HEK293 (cell line): Measurements from ENCODE around the gene GSG1L.

Experiments used
- CTCF ChIA-PET: fragments of 350-600 bp; formaldehyde crosslinking; extraction: SDS; loops from one replicate; lab custom pipeline; 2021; ENCODE audit warnings: antibody characterized with exemption; lab: Yijun Ruan, JAX
- POLR2A ChIA-PET: fragments of 300-600 bp; formaldehyde crosslinking; extraction: SDS; loops from one replicate; lab custom pipeline; 2020; ENCODE audit warnings: antibody characterized with exemption, inconsistent platforms; lab: Yijun Ruan, JAX
- H3K27ac ChIP-seq: fragments of 200-500 bp; sonication (Bioruptor generic); 2 replicates; pipeline ENCODE4 v1.5.1; 2014; ENCODE audit warnings: low read depth, low read length, control low read depth, inconsistent platforms; ENCODE audit errors: extremely low read depth
- H3K36me3 ChIP-seq, 2 experiments: fragments of 200-500 bp in 1 of 2; sonication (Bioruptor generic) in 1 of 2; 1 replicate in 1 of 2; 2 replicates in 1 of 2; pipeline ENCODE4 v1.5.1; 2014 to 2017; ENCODE audit warnings: inconsistent platforms in 2 of 2, low read length in 2 of 2; ENCODE audit not compliant: control insufficient read depth in 2 of 2, insufficient read depth in 1 of 2
- H3K4me1 ChIP-seq: fragments of 200-500 bp; sonication (Bioruptor generic); 2 replicates; pipeline ENCODE4 v1.5.1; 2014; ENCODE audit warnings: mild to moderate bottlenecking, low read length, inconsistent platforms; ENCODE audit not compliant: control insufficient read depth, insufficient read depth
- H3K4me3 ChIP-seq: 2 replicates; pipeline ENCODE4 v1.5.1; 2011; ENCODE audit warnings: low read depth, mild to moderate bottlenecking, control low read depth, low read length, moderate library complexity
- H3K9me3 ChIP-seq: fragments of 200-500 bp; sonication (Bioruptor generic); 2 replicates; pipeline ENCODE4 v1.5.1; 2014; ENCODE audit warnings: low read depth, low read length, inconsistent platforms; ENCODE audit not compliant: control insufficient read depth, insufficient read depth
- GLIS1 ChIP-seq: fragments of 450-650 bp; formaldehyde crosslinking; IDR thresholded peaks from 2 replicates; pipeline ENCODE4 v1.5.1; 2016; ENCODE audit warnings: missing biosample characterization, missing genetic modification characterization
- GLIS2 ChIP-seq: fragments of 450-650 bp; formaldehyde crosslinking; IDR thresholded peaks from 2 replicates; pipeline ENCODE4 v1.5.1; 2016; ENCODE audit warnings: missing biosample characterization, missing genetic modification characterization
- MYNN ChIP-seq: fragments of 450-650 bp; formaldehyde crosslinking; IDR thresholded peaks from 2 replicates; pipeline ENCODE4 v1.5.1; 2016; ENCODE audit warnings: missing biosample characterization, missing genetic modification characterization, borderline replicate concordance
- TRIM28 ChIP-seq: IDR thresholded peaks from 2 replicates; pipeline ENCODE4 v1.6.1; 2011; ENCODE audit warnings: low read length, control low read depth, borderline replicate concordance
- WT1 ChIP-seq: fragments of 450-650 bp; formaldehyde crosslinking; IDR thresholded peaks from 2 replicates; pipeline ENCODE4 v1.5.1; 2016; ENCODE audit warnings: missing biosample characterization, missing genetic modification characterization
- YY2 ChIP-seq: fragments of 450-650 bp; formaldehyde crosslinking; IDR thresholded peaks from 2 replicates; pipeline ENCODE4 v1.5.1; 2016; ENCODE audit warnings: missing biosample characterization, missing genetic modification characterization
- ZIC2 ChIP-seq: fragments of 450-650 bp; formaldehyde crosslinking; IDR thresholded peaks from 2 replicates; pipeline ENCODE4 v1.5.1; 2016; ENCODE audit warnings: missing biosample characterization, missing genetic modification characterization
- ZNF140 ChIP-seq: fragments of 450-650 bp; formaldehyde crosslinking; IDR thresholded peaks from 2 replicates; pipeline ENCODE4 v1.5.1; 2016; ENCODE audit warnings: missing biosample characterization, missing genetic modification characterization
- ZNF174 ChIP-seq: fragments of 450-650 bp; formaldehyde crosslinking; IDR thresholded peaks from 2 replicates; pipeline ENCODE4 v1.5.0; 2017; ENCODE audit warnings: missing biosample characterization, mild to moderate bottlenecking, missing genetic modification characterization
- ZNF239 ChIP-seq: fragments of 450-650 bp; formaldehyde crosslinking; IDR thresholded peaks from 2 replicates; pipeline ENCODE4 v1.5.1; 2016; ENCODE audit warnings: missing biosample characterization, missing genetic modification characterization
- ZNF274 ChIP-seq, 2 experiments: fragments of 200-500 bp in 1 of 2; fragments of 450-650 bp in 1 of 2; sonication (Bioruptor generic) in 1 of 2; formaldehyde crosslinking in 1 of 2; IDR thresholded peaks; 2 replicates each; pipeline versions ENCODE4 v1.5.1 to v1.6.1; 2014 to 2016; ENCODE audit warnings: borderline replicate concordance in 1 of 2, inconsistent platforms in 1 of 2, low read length in 1 of 2, missing biosample characterization in 1 of 2, missing genetic modification characterization in 1 of 2
- ZNF335 ChIP-seq: fragments of 450-650 bp; formaldehyde crosslinking; conservative IDR thresholded peaks from 2 replicates; pipeline ENCODE4 v1.5.1; 2016; ENCODE audit warnings: missing biosample characterization, missing genetic modification characterization
- ZNF37A ChIP-seq: fragments of 450-650 bp; IDR thresholded peaks from 2 replicates; pipeline ENCODE4 v1.5.1; 2018; ENCODE audit warnings: missing biosample characterization, missing genetic modification characterization
- ZNF48 ChIP-seq: fragments of 450-650 bp; formaldehyde crosslinking; IDR thresholded peaks from 2 replicates; pipeline ENCODE4 v1.5.1; 2016; ENCODE audit warnings: missing biosample characterization, missing genetic modification characterization
- ZNF501 ChIP-seq: fragments of 450-650 bp; formaldehyde crosslinking; IDR thresholded peaks from 2 replicates; pipeline ENCODE4 v1.5.1; 2016; ENCODE audit warnings: missing biosample characterization, missing genetic modification characterization
- ZNF544 ChIP-seq: fragments of 450-650 bp; formaldehyde crosslinking; IDR thresholded peaks from 2 replicates; pipeline ENCODE4 v1.5.0; 2017; ENCODE audit warnings: missing biosample characterization, missing genetic modification characterization
- ZNF610 ChIP-seq: fragments of 450-650 bp; formaldehyde crosslinking; IDR thresholded peaks from 2 replicates; pipeline ENCODE4 v1.5.1; 2016; ENCODE audit warnings: missing biosample characterization, missing genetic modification characterization, borderline replicate concordance
- ZNF664 ChIP-seq: fragments of 450-650 bp; formaldehyde crosslinking; IDR thresholded peaks from 2 replicates; pipeline ENCODE4 v1.5.1; 2016; ENCODE audit warnings: missing biosample characterization, missing genetic modification characterization
- ZNF837 ChIP-seq: fragments of 450-650 bp; formaldehyde crosslinking; IDR thresholded peaks from 2 replicates; pipeline ENCODE4 v1.5.1; 2016; ENCODE audit warnings: missing biosample characterization, missing genetic modification characterization
- ZXDB ChIP-seq: fragments of 450-650 bp; formaldehyde crosslinking; IDR thresholded peaks from 2 replicates; pipeline ENCODE4 v1.5.1; 2016; ENCODE audit warnings: missing biosample characterization, missing genetic modification characterization
- TF ChIP-seq, protein P1 (sequence below): fragments of 450-650 bp; formaldehyde crosslinking; IDR thresholded peaks from 2 replicates; pipeline ENCODE4 v1.5.1; 2017; ENCODE audit warnings: missing biosample characterization, missing genetic modification characterization
- TF ChIP-seq, protein P2 (sequence below): fragments of 450-650 bp; formaldehyde crosslinking; IDR thresholded peaks from 2 replicates; pipeline ENCODE4 v1.5.1; 2016; ENCODE audit warnings: missing biosample characterization, missing genetic modification characterization, borderline replicate concordance
- TF ChIP-seq, protein P3 (sequence below): fragments of 450-650 bp; formaldehyde crosslinking; IDR thresholded peaks from 2 replicates; pipeline ENCODE4 v1.5.1; 2016; ENCODE audit warnings: missing biosample characterization, missing genetic modification characterization
- TF ChIP-seq, protein P4 (sequence below): fragments of 450-650 bp; formaldehyde crosslinking; IDR thresholded peaks from 2 replicates; pipeline ENCODE4 v1.5.1; 2016; ENCODE audit warnings: missing biosample characterization, missing genetic modification characterization

The GSG1L gene

DNA sequence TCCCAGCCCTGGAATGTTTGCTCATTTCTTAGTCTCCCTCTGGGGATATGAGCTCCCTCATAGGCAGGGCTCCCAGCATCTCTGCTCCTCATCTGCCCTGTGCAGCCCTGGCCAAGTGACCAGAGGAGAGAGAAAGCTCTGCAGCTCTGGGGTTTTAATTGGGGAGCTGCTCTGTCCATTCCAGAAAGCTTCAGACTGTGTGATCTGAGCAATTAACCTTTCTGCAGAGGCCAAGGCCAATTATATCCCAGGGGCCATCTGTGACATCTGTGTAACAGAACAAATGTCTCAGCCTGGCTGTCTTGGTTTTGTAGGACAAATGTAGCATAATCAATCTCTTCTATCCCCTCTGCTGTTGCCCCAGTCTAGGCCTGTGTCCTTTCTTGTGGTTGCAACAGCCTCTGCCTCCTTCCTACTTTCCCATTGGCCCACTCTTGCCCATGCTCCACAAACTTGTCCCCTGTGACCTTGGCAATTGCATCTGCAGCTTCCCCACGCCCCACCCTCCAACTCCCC, 156.0 kb downstream of the GSG1L start (continued):
- TF ChIP-seq ZNF837 (tag by site-specific recombination) (no peak), ZNF274 (IDR thresholded peaks at IDR 0.05; ENCODE audit: low read length) (no peak), ZNF274 (tag by site-specific recombination; IDR thresholded peaks at IDR 0.05; ENCODE audit: borderline replicate concordance) (no peak), ZNF664 (tag by site-specific recombination) (no peak), ZNF544 (tag by site-specific recombination) (no peak)
- TF ChIP-seq, protein P1, sequence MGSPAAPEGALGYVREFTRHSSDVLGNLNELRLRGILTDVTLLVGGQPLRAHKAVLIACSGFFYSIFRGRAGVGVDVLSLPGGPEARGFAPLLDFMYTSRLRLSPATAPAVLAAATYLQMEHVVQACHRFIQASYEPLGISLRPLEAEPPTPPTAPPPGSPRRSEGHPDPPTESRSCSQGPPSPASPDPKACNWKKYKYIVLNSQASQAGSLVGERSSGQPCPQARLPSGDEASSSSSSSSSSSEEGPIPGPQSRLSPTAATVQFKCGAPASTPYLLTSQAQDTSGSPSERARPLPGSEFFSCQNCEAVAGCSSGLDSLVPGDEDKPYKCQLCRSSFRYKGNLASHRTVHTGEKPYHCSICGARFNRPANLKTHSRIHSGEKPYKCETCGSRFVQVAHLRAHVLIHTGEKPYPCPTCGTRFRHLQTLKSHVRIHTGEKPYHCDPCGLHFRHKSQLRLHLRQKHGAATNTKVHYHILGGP (tag by site-specific recombination), result no peak
- TF ChIP-seq, protein P2, sequence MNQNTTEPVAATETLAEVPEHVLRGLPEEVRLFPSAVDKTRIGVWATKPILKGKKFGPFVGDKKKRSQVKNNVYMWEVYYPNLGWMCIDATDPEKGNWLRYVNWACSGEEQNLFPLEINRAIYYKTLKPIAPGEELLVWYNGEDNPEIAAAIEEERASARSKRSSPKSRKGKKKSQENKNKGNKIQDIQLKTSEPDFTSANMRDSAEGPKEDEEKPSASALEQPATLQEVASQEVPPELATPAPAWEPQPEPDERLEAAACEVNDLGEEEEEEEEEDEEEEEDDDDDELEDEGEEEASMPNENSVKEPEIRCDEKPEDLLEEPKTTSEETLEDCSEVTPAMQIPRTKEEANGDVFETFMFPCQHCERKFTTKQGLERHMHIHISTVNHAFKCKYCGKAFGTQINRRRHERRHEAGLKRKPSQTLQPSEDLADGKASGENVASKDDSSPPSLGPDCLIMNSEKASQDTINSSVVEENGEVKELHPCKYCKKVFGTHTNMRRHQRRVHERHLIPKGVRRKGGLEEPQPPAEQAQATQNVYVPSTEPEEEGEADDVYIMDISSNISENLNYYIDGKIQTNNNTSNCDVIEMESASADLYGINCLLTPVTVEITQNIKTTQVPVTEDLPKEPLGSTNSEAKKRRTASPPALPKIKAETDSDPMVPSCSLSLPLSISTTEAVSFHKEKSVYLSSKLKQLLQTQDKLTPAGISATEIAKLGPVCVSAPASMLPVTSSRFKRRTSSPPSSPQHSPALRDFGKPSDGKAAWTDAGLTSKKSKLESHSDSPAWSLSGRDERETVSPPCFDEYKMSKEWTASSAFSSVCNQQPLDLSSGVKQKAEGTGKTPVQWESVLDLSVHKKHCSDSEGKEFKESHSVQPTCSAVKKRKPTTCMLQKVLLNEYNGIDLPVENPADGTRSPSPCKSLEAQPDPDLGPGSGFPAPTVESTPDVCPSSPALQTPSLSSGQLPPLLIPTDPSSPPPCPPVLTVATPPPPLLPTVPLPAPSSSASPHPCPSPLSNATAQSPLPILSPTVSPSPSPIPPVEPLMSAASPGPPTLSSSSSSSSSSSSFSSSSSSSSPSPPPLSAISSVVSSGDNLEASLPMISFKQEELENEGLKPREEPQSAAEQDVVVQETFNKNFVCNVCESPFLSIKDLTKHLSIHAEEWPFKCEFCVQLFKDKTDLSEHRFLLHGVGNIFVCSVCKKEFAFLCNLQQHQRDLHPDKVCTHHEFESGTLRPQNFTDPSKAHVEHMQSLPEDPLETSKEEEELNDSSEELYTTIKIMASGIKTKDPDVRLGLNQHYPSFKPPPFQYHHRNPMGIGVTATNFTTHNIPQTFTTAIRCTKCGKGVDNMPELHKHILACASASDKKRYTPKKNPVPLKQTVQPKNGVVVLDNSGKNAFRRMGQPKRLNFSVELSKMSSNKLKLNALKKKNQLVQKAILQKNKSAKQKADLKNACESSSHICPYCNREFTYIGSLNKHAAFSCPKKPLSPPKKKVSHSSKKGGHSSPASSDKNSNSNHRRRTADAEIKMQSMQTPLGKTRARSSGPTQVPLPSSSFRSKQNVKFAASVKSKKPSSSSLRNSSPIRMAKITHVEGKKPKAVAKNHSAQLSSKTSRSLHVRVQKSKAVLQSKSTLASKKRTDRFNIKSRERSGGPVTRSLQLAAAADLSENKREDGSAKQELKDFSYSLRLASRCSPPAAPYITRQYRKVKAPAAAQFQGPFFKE, result no peak

DNA sequence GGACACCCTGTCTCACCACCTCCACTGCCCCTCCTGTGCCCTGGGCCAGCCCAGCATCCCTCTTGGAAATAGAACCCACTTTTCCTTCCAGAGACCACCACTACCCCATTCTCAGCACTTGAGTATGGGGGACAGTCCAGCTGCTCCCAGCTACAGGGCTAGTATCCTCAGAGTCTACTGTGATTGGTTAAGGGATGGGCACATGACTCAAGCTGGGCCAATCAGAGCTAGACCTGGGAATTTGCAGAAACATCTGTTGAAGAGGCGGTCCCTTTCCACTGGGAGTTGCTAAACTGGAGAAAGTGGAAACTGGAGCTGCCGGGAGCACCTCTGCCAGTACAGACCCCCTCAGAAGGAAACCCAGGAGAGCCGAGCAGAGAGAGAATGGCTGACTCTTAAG, 156.6 kb downstream of the GSG1L start:
- Histone ChIP-seq H3K9me3 (no peaks in the 10 kb centered on the region), H3K4me3 (no peak overlapping the region), H3K27ac (no peak overlapping the region), H3K36me3 (no peaks in the 10 kb centered on the region), H3K4me1 (no peaks in the 10 kb centered on the region)
- POLR2A ChIA-PET, result no interaction called here
- TF ChIP-seq YY2 (tag by site-specific recombination) (no peak), ZNF239 (tag by site-specific recombination) (no peak), ZXDB (tag by site-specific recombination) (no peak), ZNF610 (tag by site-specific recombination) (no peak), GLIS2 (tag by site-specific recombination) (no peak), ZNF335 (tag by site-specific recombination) (no peak), GLIS1 (tag by site-specific recombination) (no peak), ZNF48 (no peak), ZNF174 (no peak), ZNF37A (tag by site-specific recombination) (no peak), TRIM28 (no peak), MYNN (tag by site-specific recombination) (no peak), ZNF140 (tag by site-specific recombination) (no peak), ZIC2 (tag by site-specific recombination) (no peak), WT1 (no peak), ZNF501 (tag by site-specific recombination) (no peak)
- TF ChIP-seq, protein P3, sequence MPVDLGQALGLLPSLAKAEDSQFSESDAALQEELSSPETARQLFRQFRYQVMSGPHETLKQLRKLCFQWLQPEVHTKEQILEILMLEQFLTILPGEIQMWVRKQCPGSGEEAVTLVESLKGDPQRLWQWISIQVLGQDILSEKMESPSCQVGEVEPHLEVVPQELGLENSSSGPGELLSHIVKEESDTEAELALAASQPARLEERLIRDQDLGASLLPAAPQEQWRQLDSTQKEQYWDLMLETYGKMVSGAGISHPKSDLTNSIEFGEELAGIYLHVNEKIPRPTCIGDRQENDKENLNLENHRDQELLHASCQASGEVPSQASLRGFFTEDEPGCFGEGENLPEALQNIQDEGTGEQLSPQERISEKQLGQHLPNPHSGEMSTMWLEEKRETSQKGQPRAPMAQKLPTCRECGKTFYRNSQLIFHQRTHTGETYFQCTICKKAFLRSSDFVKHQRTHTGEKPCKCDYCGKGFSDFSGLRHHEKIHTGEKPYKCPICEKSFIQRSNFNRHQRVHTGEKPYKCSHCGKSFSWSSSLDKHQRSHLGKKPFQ, result no peak
- TF ChIP-seq, protein P4, sequence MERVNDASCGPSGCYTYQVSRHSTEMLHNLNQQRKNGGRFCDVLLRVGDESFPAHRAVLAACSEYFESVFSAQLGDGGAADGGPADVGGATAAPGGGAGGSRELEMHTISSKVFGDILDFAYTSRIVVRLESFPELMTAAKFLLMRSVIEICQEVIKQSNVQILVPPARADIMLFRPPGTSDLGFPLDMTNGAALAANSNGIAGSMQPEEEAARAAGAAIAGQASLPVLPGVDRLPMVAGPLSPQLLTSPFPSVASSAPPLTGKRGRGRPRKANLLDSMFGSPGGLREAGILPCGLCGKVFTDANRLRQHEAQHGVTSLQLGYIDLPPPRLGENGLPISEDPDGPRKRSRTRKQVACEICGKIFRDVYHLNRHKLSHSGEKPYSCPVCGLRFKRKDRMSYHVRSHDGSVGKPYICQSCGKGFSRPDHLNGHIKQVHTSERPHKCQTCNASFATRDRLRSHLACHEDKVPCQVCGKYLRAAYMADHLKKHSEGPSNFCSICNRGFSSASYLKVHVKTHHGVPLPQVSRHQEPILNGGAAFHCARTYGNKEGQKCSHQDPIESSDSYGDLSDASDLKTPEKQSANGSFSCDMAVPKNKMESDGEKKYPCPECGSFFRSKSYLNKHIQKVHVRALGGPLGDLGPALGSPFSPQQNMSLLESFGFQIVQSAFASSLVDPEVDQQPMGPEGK, result no peak
- CTCF ChIA-PET, result no interaction called here
